ENCODE data around the gene SND1. TPM values are rescaled to one million over a fixed set of nuclear protein-coding genes. Genes with fewer than 3 reads are reported as not detected.

The SND1 gene
- total and polyA plus RNA-seq, 2 donors (not counting 3 experiments of a cell fraction or from before 2014, with no cell fraction given): 116 to 249 TPM

DNA sequence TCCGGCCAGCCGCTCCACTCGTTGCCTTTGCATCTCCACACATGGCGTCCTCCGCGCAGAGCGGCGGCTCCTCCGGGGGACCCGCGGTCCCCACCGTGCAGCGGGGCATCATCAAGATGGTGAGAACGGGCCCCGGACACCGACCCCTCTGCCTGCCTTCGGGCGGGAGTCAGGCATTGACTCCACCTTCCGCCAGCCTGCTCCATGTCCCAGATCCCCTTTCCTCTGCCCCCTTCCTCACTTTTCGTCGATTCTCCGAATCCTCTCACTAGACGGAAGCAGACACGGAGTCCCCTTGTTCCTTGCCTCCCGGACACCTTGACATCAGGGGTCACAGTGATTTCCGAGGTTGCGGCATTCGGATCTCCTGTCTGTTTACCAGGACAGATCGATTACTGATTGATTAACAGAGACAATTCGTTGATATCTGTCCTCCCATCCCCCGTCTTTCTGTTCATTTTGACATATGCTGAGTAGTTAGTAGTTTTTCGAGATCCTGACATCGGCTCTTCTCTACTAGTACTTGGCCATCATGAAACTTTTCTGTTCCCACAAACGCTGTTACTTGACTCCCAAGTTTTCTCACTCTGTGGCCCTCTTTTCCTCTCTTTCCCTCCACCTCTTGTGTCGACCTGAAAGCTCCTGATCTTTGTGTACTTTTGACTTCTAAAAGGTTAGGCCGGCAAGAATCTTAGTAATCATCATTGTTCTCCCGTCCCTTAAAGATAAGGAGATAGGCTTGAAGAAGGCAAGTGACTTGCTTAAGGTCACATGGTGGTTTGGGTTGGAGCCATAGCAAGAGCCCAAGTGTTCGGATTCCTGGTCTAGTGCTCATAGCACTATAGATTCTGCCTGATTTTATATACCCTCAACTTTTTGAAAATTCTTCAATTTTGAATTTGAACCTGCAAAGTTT lies 597 bp downstream of the SND1 start:
- peaks cover 0 to 2% of the 10 kb centered on the region in 2 experiments for H3K36me3 ChIP-seq (ENCODE audit: control insufficient read depth in 2 of 2, extremely low read depth in 1 of 2, insufficient read depth in 2 of 2, low read length in 2 of 2)
- no peaks in the 10 kb centered on the region for H3K9me3 ChIP-seq (replicated peaks; ENCODE audit: control insufficient read depth, insufficient read depth, low read length)
- intact Hi-C loops (cut with micrococcal nuclease) (loop anchor here (1.0 kb wide), 1 partner anchor 67 kb away; the partner anchor contains the start of gene GCC1), dilution Hi-C loops (cut with MboI; ENCODE audit: extremely low pct_ligation_motif_present, low sequenced_read_pairs) (no loop called here)
- TSS peak; percentile 49 for BruUV-seq (replicated peaks)
- TF ChIP-seq FOS (IDR thresholded peaks at IDR 0.05; ENCODE audit: borderline replicate concordance, insufficient read depth, low read length) (no peak), GATA2 (IDR thresholded peaks at IDR 0.05; ENCODE audit: insufficient read depth, insufficient read length, low read depth, low read length) (peak; percentile 38), POLR2AphosphoS5 (IDR thresholded peaks at IDR 0.05; ENCODE audit: insufficient read depth, low read depth, low read length) (no peak), POLR2A (IDR thresholded peaks at IDR 0.05; ENCODE audit: low read depth, low read length) (no peak), CTCF (IDR thresholded peaks at IDR 0.05; ENCODE audit: extremely low read depth in 1 of 2, insufficient read depth in 1 of 2, low read depth in 1 of 2, low read length in 2 of 2) (no peak)
- peaks cover 28% of the 10 kb centered on the region for H3K4me1 ChIP-seq (ENCODE audit: control insufficient read depth, extremely low read depth, insufficient read depth, low read length)
- peak; percentile 50 for FAIRE-seq
- peaks cover 0 to under 1% of the 10 kb centered on the region in 2 experiments for H3K27me3 ChIP-seq (ENCODE audit: control insufficient read depth in 2 of 2, insufficient read depth in 2 of 2, low read length in 2 of 2)
- CTCF ChIA-PET: interaction anchor here (1.2 to 2.7 kb wide), 2 partner anchors 14 to 64 kb away, joined by 4 to 14 read pairs; partner anchors contain the start of gene ARF5
- H3K4me2 ChIP-seq (ENCODE audit: insufficient read depth, low read length): peak overlapping the region; percentile 93
- H2AFZ ChIP-seq (ENCODE audit: low read depth, low read length): peak overlapping the region; percentile 49
- peak; percentile 39 for DNase-seq (ENCODE audit: low read depth, low spot score)
- H3K27ac ChIP-seq (ENCODE audit: insufficient read depth, low read depth, low read length): peak overlapping the region; percentile 32
- POLR2A ChIA-PET: no interaction called here
- H3K9me1 ChIP-seq (replicated peaks; ENCODE audit: control insufficient read depth, extremely low read depth, insufficient read depth, low read length): no peaks in the 10 kb centered on the region
- peaks cover 55% of the 10 kb centered on the region for H3K79me2 ChIP-seq (ENCODE audit: control insufficient read depth, insufficient read depth, low read length)
- H4K20me1 ChIP-seq (replicated peaks; ENCODE audit: control insufficient read depth, extremely low read depth, insufficient read depth, low read length): peaks cover 5% of the 10 kb centered on the region
- H3K9ac ChIP-seq (replicated peaks; ENCODE audit: extremely low read depth, insufficient read depth, low read length): peak overlapping the region; percentile 94
- H3K4me3 ChIP-seq (replicated peaks in 1 of 3; ENCODE audit: insufficient read depth in 1 of 3, low read depth in 1 of 3, low read length in 3 of 3): peak overlapping the region; percentile 50 to 94 (median 76)

Measured in endothelial cell of umbilical vein (primary cell).